Measurements from ENCODE around the gene PDSS2.

DNA sequence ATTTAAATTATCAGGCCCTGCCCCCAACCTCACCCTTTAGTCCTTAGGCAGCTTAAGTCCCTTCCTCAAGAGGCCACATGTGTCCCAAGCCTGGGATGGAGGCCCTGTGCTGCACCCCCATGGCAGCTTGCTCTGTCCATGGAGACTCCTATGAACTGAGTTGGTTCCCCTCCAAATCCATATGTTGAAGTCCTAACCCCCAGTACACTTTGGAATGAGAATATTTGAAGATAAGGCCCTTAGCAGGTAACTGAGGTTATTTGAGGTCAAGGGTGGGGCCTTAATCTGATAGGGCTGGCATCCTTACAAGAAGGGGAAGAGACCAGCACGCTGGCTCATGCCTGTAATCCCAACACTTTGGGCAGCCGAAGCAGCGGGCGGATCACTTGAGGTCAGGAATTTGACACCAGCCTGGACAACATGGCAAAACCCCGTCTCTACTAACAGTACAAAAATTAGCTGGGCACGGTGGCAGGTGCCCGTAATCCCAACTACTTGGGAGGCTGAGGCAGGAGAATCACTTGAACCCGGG is 337.3 kb downstream of the PDSS2 start:
- no peak for TF ChIP-seq POLR2A (IDR thresholded peaks at IDR 0.05; ENCODE audit: low read length)
- no peak for TF ChIP-seq GATA1 (IDR thresholded peaks at IDR 0.05; ENCODE audit: low read depth, low read length)
